HG03457 (cell line): ENCODE results near the gene SAFB.

Source experiments
- ATAC-seq: cut with Tn5 transposase; IDR thresholded peaks from one replicate; pipeline ENCODE4 v1.9.1; 2021; ENCODE audit warnings: moderate number of reproducible peaks; ENCODE audit not compliant: unreplicated experiment

Gene SAFB

DNA sequence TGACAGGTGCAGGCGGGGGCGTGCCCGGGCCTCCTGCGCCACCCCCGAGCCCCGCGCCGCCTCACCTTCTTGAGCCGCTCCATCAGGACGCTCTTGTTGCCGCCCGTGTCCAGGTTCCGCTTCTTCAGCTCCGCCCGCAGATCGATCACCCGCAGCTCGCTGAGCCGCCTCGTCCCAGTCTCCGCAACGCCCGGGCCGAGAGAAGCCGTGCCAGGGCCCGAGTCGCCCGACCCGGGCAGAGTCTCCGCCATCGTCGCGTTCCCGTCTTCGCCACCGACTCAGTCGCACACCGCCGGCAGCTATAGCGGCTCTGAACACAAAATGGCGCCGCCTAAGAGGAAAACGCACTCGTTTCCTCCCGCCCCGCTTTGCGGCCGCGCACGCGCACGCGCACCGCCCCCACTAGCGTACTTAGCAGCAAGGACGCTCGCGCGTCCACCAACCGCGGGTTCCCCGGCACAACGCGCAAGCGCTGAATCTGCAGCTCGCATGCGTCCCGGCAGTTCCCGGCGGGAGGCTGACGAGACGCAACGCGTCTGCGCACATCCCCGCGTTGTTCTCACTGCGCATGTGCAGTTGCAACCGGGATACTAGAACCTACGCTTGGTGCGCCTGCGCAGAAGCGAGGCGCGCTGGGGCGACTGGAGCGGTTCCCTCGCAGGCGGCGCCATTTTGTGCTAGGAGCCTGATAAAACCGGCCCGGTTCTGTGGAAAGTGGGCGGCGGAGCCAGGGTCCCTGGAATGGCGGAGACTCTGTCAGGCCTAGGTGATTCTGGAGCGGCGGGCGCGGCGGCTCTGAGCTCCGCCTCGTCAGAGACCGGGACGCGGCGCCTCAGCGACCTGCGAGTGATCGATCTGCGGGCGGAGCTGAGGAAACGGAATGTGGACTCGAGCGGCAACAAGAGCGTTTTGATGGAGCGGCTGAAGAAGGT lies at the start of gene SAFB, which contains the start of gene SAFB2:
SAFB (plus strand) TSS at position 619 of the 932 bp plus-strand sequence; CDS start at position 742, 123 bp downstream.
SAFB2 (minus strand) TSS at position 312 of the 932 bp plus-strand sequence; CDS start at position 251, 61 bp downstream.
- peak; percentile 67 for ATAC-seq

- ATAC-seq = no peak
These were observed 47.3 kb upstream of the SAFB start for GRCh38 chr19:5575590-5575989.

- ATAC-seq = no peak
These were observed 44.6 kb upstream of the SAFB start for GRCh38 chr19:5578097-5578846.

- ATAC-seq = no peak
These were observed 43.6 kb upstream of the SAFB start for GRCh38 chr19:5579286-5579685.

GRCh38 chr19:5579697-5580096 lies 43.2 kb upstream of the SAFB start:
- ATAC-seq = no peak

DNA sequence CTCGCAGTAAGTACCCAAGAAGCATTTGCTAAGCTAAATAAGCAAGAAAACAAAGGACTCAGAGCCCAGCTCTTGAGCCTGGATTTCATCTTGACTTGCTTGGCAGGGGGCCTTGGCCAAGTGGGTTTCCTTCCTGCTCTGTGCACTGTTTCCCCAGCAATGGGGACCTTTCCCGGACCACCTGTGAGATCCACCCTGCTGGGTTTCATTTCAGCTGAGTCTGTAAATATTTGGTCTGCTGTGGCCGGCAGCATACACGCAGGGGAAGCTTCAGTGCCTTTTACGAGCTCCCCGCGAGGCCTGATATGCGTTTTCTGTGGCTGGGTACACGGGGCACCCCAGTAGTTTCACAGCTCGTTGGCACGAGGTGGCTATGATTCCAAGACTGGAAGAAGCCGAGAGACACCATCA lies 42.7 kb upstream of the SAFB start:
- no peak for ATAC-seq

DNA sequence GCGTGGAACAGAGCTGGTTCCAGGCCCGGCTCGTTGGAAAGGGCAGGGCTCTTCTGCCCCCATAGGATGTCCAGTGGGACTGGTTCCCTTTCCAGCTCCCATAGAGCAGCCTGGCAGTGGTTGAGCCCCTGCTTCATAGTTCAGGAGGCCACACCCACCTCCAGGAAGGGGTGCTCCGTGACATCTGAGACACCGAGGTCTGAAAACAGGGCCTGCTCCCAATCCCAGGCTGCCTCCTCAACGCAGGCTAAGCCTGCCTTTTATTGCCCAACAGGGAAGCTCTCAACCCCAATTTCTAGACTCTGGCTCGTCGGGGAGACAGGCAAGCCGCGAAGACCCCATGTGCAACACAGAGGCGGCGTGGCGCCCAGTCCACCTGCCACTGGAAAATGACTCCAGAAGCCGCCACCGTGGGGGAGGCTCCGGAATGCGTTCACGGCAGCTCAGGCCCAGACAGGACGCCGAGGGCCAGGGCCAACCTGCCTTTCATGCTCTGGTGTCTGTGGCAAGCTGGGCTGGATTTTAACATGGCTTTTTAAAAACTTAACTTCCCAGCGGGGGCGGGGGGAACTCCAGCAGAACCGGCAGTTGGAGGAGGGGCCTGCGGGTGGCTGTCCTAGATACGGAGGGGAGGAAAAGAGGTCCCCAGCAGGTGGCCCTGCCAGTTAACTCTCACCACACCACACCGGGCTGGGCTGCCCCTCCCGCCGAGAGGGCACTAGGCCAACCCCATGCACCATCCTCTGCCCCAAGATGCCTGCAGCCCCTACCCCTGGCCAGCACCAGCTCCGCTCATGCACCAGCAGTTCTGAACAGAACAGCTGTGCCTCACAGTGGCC lies 37.2 kb upstream of the SAFB start:
- no peak for ATAC-seq

- ATAC-seq = no peak
These were observed 36.4 kb upstream of the SAFB start for GRCh38 chr19:5586300-5587070.

- ATAC-seq = no peak
These were observed 35.8 kb upstream of the SAFB start for GRCh38 chr19:5587071-5587455.

GRCh38 chr19:5587661-5588060 lies 35.2 kb upstream of the SAFB start:
- ATAC-seq = no peak

GRCh38 chr19:5588441-5588840 lies 34.4 kb upstream of the SAFB start:
- ATAC-seq = no peak

GRCh38 chr19:5588906-5589676 lies 33.8 kb upstream of the SAFB start:
- ATAC-seq = no peak

- no peak for ATAC-seq
These were observed 32.6 kb upstream of the SAFB start for GRCh38 chr19:5590151-5590864.

GRCh38 chr19:5590865-5591154 lies 32.1 kb upstream of the SAFB start:
- ATAC-seq = no peak

- ATAC-seq = no peak
These were observed 31.4 kb upstream of the SAFB start for GRCh38 chr19:5591476-5591875.

DNA sequence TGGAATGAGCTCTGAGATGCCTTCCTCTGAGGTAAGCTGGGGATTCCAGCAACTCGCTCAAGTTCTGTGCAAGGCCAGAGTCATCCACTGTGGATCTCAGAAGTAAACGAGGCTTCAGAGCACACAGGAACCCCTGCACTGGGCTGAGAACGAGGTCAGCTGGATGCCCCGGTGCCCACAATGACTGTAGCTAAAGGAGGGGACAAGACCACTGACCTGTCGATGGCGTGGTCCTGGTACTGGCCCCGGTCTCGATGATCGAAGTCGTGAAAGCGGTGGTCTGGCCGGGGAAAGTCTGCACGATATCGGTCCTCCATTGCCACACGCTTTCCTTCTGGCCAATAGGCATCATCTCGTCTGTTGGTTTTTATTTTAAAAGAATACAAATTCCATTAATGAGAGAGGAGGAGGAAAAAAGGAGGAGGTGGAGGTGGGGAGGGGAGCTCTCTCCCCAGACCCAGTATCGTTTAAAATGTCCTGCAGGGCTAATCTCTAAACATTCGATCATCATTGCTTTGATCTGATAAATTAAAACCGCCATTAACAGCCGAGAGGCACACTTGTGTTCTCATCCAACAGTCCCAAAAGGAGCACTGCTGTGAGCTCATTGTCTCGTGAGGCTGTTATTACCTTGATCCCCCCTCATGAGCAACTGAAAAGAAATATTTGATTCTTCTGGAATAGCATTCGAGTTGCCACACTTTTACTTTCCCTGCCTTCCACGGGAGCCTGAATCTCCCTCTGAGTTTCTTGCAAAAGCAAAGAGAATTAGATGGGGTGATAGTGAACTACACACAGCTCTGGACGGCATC lies 30.1 kb upstream of the SAFB start:
- no peak for ATAC-seq

GRCh38 chr19:5593343-5594255 lies 29.3 kb upstream of the SAFB start:
- no peak for ATAC-seq
